ENCODE data around the gene IGF2BP2.
A peak's percentile ranks its signal among the peaks of the same experiment; 100 is the strongest.

Gene IGF2BP2

DNA sequence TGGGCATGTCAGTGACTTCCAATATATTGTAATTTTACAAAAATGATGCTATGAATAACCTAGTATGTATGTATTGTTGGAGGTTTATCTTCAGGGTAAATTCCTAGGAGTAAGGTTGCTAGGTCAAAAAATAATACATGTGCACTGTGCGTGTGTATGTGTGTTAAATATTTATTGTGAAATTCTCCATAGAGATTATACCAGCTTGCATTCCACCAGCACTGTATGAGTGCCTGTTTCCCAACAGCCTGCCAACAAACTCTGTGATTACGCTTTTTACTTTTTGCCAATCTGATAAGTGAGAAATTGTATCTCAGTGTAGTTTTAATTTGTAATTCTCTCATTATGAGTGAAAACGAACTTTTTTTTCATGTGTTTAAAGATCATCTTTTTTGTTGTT, 12.6 kb upstream of the IGF2BP2 start:
- no peak for DNase-seq (ENCODE audit: low read depth in 2 of 2)

DNA sequence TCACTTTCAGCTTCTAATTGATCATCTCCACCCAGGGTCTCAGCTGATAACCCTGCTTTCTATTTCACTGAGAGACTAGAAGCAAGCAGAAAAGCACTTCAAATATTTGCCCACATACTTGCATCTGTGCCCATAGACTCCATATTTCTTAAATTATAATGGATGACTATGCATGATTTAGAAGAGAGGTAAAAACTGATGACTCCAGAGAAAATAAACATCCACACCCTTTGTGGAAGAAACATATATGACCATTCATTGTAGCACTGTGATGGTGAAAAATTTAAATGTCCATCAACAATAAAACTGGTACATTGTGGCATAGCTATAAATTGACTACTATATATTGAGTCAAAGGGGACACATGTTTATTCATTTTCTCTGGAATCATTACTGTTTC, 7.1 kb upstream of the IGF2BP2 start:
- DNase-seq (ENCODE audit: low read depth in 2 of 2): no peak

DNA sequence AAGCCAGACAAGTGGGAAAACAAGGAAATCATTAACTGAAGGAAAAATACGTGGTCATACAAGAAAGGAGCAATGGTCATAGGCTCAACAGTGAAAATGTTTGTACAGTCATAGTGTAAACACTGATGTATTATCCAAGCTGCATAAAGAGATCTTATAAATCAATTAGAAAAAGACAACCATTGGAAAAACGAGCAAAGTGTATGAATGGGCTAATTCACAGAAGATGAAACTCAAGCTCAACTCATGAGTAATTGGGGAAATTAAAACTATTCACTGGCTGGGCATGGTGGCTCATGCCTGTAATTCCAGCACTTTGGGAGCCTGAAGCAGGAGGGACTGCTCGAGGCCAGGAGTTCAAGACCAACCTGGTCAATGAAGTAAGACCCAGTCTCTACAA, 6.4 kb upstream of the IGF2BP2 start:
- no peak for DNase-seq (ENCODE audit: low read depth in 2 of 2)

GRCh38 chr3:185830018-185830797, 5.4 kb upstream of the IGF2BP2 start:
- no peak for DNase-seq (ENCODE audit: low read depth in 2 of 2)

GRCh38 chr3:185828755-185829154, 3.9 kb upstream of the IGF2BP2 start:
- no peak for DNase-seq (ENCODE audit: low read depth in 2 of 2)

DNA sequence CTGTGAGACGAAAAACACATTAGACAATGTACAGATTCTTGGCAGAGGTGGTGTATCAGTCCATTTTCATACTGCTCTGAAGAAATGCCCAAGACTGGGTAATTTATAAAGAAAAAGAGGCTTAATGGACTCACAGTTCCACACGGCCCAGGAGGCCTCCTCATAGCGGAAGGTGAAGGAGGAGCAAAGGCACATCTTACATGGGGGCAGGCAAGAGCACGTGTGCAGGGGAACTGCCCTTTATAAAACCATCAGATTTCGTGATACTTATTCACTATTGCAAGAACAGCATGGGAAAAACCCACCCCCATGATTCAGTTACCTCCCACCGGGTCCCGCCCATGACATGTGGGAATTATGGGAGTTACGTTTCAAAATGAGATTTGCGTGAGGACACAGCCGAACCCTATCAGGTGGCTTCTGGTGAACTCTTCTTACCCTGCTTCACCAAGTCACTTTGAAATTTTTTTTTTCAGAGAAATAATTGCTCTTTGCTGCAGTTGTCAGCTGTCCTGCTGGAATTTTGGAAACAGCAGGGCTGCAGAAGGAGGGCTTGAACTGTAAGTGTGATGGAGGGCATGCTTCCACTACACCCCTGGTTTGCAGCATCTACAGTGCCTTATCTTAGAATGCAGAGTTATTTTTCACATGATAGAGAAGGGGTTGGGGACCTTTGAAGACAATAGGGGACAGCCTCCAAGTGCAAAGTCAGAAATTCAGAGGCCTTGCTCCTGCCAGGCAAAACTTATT, 2.9 kb upstream of the IGF2BP2 start:
- DNase-seq (ENCODE audit: low read depth in 2 of 2): no peak

DNA sequence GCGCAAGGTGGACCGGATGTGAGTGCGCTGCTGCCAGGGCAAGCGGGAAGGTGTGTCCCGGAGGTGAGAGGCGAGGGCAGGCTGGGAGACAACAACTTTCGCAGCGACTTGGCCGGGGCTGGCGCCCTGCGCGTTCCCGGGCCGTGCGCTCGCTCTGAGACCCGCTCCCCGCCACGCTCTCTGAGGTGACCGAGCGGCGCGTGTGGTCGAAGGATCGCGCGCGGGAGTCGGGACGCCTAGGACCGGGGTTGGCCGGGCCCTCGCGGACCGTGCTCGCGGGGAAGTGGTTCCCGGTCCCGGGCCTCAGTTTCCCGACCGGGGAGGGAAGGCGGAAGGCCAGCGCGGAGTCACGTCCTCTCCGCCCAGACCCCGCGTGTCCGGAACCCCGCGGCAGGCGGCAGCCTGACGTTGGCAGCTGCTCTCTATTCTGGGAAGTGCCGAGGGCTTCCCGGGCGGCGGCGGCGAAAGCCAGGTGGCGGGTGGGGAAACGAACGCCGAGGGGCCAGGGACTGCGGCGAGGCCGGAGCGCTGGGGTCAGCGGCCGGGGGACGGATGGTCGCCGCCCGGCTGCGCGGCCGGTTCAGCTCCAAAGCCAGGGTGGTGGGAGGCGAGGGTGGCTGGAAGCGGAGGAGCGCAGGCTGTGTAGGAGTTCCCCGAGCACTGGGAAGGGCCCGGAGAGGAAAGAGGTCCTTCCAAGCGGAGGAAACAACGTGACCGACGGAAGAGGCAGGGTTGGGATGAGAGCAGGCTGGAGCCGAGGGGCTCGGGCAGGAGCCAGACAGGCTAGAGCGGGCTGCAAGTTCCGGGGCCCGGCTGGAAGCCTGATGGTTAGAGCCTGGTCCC, 1.0 kb upstream of the IGF2BP2 start:
- peak in 1 of 2 donors; percentile 43 for DNase-seq (ENCODE audit: low read depth in 2 of 2)

DNA sequence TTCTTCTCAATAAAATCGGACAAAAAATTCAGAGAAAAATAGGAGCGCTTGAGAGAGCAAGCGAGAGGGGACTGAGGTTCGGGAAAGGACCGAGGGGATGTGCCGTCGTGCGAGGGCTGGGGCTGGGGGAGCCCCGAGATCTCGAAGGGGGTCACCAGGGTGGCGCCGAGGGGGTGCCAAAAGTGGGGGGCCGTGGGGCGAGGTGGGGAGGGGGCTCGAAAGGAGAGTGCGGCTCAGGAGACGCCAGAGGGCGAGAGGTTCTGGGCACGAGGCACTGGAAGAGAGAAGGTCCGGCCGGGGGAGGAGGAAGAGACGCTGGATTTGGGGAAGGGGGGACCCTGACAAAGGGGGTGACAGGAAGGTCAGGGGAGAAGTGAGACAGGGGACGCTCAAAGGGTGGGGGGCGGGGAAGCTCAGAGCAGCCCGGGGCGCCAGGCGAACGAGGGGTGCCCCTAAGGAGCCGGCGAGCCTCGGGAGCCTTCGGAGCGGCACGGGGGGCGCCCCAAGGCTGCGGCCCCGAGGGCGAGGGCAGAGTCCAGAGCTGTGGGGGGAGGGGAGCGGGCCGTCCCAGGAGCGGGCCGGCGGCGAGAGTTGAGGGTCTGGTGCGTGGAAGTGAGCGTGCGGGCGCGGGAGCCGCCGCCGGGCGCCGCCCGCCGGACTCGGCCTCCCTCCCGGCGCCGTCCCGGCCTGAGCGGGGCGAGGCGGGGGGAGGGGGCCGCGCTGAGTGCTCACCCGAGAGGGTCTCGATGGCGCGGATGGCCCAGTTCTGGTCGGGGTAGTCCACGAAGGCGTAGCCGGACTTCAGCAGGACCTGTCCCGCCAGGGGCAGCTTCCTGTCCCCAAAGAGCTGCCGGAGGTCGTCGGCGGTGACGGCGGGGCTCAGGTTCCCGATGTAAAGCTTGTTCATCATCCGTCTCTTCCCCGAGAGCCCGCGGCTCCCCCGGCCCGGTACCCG, 514 bp downstream of the IGF2BP2 start:
- no peak for DNase-seq (ENCODE audit: low read depth in 2 of 2)

DNA sequence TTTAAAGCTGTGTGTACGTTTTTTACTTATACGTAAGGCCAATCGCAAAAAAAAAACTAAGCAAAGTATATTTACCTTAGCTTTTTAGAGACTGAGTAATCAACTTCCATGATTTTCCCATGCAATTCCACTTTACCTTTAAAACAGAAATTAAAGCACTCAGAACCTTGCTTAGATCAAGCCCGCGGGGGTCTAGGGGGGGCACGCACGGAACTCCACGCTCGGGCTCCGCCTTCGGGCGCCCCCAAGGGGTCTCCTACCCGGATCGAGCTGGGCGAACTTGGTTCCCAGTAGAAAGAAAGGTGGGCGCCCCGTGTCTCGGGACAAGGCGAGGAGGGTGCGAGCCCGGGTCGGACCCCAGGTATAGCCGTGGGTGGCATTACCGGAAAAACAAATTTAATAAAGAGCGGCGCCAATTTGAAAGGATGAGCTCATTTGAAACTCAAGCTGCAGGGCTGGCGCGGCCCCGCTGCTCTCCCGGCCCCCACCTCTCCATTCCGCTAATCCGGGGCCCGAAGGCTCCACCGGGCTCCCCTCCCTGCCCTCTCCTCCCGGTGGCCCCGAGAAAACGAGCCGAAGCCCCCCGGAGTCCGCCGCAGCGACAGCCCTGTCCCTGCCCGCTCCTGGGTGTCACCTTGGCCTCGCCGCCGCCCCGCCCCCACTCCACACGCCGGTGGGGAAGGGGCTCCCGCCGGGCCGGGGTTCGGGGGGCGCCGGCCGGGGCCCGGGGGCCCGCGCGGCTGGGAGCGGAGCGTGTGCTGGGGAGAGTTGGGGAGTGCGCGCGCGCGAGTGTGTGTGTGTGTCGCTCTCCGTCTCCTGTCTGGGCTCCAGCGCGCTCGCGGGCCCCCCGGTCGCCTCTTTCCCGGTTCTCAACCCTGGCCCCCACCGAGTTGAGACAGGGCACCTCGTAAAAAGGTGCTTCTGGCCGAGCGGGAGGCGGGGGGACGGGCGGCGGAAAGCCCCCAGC, 1.5 kb downstream of the IGF2BP2 start:
- DNase-seq (ENCODE audit: low read depth in 2 of 2): no peak

GRCh38 chr3:185822221-185823000, 2.4 kb downstream of the IGF2BP2 start:
- DNase-seq (ENCODE audit: low read depth in 2 of 2): no peak

- no peak for DNase-seq (ENCODE audit: low read depth in 2 of 2)
These were observed 3.7 kb downstream of the IGF2BP2 start for GRCh38 chr3:185820973-185821758.

GRCh38 chr3:185818267-185818875, 6.5 kb downstream of the IGF2BP2 start:
- no peak for DNase-seq (ENCODE audit: low read depth in 2 of 2)

DNA sequence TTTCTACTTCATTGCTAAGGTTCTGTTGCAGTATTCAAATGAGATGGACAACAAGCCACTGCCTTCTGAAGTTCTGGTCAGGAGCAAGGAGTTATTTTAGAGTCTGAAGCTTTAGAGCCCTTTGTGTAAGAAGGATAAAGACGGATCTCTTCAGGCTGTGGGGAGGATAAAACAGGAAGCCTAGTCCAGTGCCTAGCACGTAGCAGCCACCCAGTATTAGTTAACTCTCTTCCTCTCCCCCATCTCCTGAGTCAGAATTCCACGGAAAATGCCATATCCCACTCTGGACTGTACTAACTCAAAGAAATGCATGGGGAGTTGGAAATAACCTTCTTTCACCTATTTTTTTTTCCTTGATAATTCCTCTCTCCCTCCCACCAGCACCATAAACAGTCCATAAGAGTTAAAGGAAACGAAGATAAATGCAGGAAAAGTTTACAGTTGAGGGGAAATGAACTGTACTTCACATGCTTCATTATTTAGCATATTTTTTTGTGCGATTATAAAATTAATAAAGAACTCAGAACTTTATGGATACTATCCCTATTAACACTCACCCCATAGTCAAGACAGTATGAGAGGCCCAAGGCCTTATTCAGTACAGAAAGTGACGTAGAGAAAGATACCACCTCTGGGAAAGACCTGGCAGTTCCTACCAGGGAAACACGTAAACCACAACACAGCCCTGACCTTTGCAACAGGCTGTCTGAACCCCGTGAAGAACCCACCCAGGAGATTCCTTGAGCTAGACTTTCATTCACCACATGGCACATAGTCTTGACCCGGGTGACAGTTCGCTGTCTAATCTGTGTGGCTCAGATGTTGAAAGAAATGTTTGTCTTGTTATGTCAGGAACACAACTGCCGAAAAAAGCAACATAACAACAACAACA, 9.2 kb downstream of the IGF2BP2 start:
- no peak for DNase-seq (ENCODE audit: low read depth in 2 of 2)

DNA sequence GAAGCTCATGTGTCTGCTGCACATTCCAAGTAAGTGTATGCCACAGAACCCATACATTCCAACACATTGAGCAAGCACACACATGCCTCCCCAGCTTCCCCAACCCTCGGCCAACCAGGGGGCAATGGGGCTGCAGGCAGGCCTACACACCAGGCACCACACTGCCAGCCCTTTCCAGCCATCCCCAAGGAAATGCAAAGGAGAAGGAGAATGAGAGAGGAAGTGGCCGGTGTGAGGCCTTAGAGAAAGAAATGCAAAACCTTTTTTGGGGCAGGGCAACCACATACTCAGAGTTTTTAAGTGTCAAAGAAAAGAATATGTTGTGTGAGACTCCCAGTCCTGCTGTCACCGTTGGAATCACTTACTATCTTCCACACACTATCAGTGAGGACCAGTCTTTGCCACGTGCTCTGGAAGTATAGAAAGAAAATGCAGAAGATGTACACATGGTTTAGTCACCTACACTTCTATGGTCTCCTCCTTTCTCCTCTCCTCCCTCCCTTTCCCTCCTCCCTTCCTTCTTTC, 11.1 kb downstream of the IGF2BP2 start:
- no peak for DNase-seq (ENCODE audit: low read depth in 2 of 2)

GRCh38 chr3:185813205-185813604, 11.6 kb downstream of the IGF2BP2 start:
- DNase-seq (ENCODE audit: low read depth in 2 of 2): no peak

- DNase-seq (ENCODE audit: low read depth in 2 of 2): no peak
These were observed 17.3 kb downstream of the IGF2BP2 start for GRCh38 chr3:185807445-185808068.
